HEK293 (cell line): ENCODE measurements around the gene CACNB2.

Experiments
- CTCF ChIA-PET: fragments of 350-600 bp; formaldehyde crosslinking; extraction: SDS; loops from one replicate; lab custom pipeline; 2021; ENCODE audit warnings: antibody characterized with exemption; lab: Yijun Ruan, JAX
- POLR2A ChIA-PET: fragments of 300-600 bp; formaldehyde crosslinking; extraction: SDS; loops from one replicate; lab custom pipeline; 2020; ENCODE audit warnings: antibody characterized with exemption, inconsistent platforms; lab: Yijun Ruan, JAX
- H3K27ac ChIP-seq: fragments of 200-500 bp; sonication (Bioruptor generic); 2 replicates; pipeline ENCODE4 v1.5.1; 2014; ENCODE audit warnings: low read depth, low read length, control low read depth, inconsistent platforms; ENCODE audit errors: extremely low read depth
- H3K36me3 ChIP-seq, 2 experiments: fragments of 200-500 bp in 1 of 2; sonication (Bioruptor generic) in 1 of 2; 1 replicate in 1 of 2; 2 replicates in 1 of 2; pipeline ENCODE4 v1.5.1; 2014 to 2017; ENCODE audit warnings: inconsistent platforms in 2 of 2, low read length in 2 of 2; ENCODE audit not compliant: control insufficient read depth in 2 of 2, insufficient read depth in 1 of 2
- H3K4me1 ChIP-seq: fragments of 200-500 bp; sonication (Bioruptor generic); 2 replicates; pipeline ENCODE4 v1.5.1; 2014; ENCODE audit warnings: mild to moderate bottlenecking, low read length, inconsistent platforms; ENCODE audit not compliant: control insufficient read depth, insufficient read depth
- H3K4me3 ChIP-seq: 2 replicates; pipeline ENCODE4 v1.5.1; 2011; ENCODE audit warnings: low read depth, mild to moderate bottlenecking, control low read depth, low read length, moderate library complexity
- H3K9me3 ChIP-seq: fragments of 200-500 bp; sonication (Bioruptor generic); 2 replicates; pipeline ENCODE4 v1.5.1; 2014; ENCODE audit warnings: low read depth, low read length, inconsistent platforms; ENCODE audit not compliant: control insufficient read depth, insufficient read depth
- PATZ1 ChIP-seq: fragments of 450-650 bp; formaldehyde crosslinking; IDR thresholded peaks from 2 replicates; pipeline ENCODE4 v1.5.1; 2016; ENCODE audit warnings: missing biosample characterization, missing genetic modification characterization
- PRDM6 ChIP-seq: fragments of 450-650 bp; formaldehyde crosslinking; IDR thresholded peaks from 2 replicates; pipeline ENCODE4 v1.5.1; 2017; ENCODE audit warnings: missing biosample characterization, missing genetic modification characterization
- ZBTB11 ChIP-seq: fragments of 450-650 bp; formaldehyde crosslinking; conservative IDR thresholded peaks from 2 replicates; pipeline ENCODE4 v1.5.1; 2016; ENCODE audit warnings: low read depth, missing biosample characterization, missing genetic modification characterization
- ZBTB26 ChIP-seq: fragments of 450-650 bp; formaldehyde crosslinking; optimal IDR thresholded peaks from 2 replicates; pipeline ENCODE3; 2016; ENCODE audit warnings: missing biosample characterization, mild to moderate bottlenecking, missing genetic modification characterization
- ZFP3 ChIP-seq: fragments of 450-650 bp; formaldehyde crosslinking; IDR thresholded peaks from 2 replicates; pipeline ENCODE4 v1.5.1; 2016; ENCODE audit warnings: low read depth, missing biosample characterization, missing genetic modification characterization
- ZIC2 ChIP-seq: fragments of 450-650 bp; formaldehyde crosslinking; IDR thresholded peaks from 2 replicates; pipeline ENCODE4 v1.5.1; 2016; ENCODE audit warnings: missing biosample characterization, missing genetic modification characterization
- ZNF138 ChIP-seq: fragments of 450-650 bp; formaldehyde crosslinking; IDR thresholded peaks from 2 replicates; pipeline ENCODE4 v1.5.1; 2016; ENCODE audit warnings: missing biosample characterization, missing genetic modification characterization, borderline replicate concordance
- ZNF19 ChIP-seq: fragments of 450-650 bp; formaldehyde crosslinking; IDR thresholded peaks from 2 replicates; pipeline ENCODE4; 2016; ENCODE audit warnings: missing biosample characterization, missing genetic modification characterization, low read depth
- ZNF24 ChIP-seq: fragments of 450-650 bp; formaldehyde crosslinking; IDR thresholded peaks from 2 replicates; pipeline ENCODE4 v1.5.1; 2016; ENCODE audit warnings: missing biosample characterization, missing genetic modification characterization
- ZNF274 ChIP-seq, 2 experiments: fragments of 200-500 bp in 1 of 2; fragments of 450-650 bp in 1 of 2; sonication (Bioruptor generic) in 1 of 2; formaldehyde crosslinking in 1 of 2; IDR thresholded peaks; 2 replicates each; pipeline versions ENCODE4 v1.5.1 to v1.6.1; 2014 to 2016; ENCODE audit warnings: borderline replicate concordance in 1 of 2, inconsistent platforms in 1 of 2, low read length in 1 of 2, missing biosample characterization in 1 of 2, missing genetic modification characterization in 1 of 2
- ZNF341 ChIP-seq: fragments of 450-650 bp; formaldehyde crosslinking; IDR thresholded peaks from 2 replicates; pipeline ENCODE4; 2016; ENCODE audit warnings: low read depth, missing biosample characterization, missing genetic modification characterization
- ZNF350 ChIP-seq: fragments of 450-650 bp; formaldehyde crosslinking; IDR thresholded peaks from 2 replicates; pipeline ENCODE4 v1.5.0; 2017; ENCODE audit warnings: missing biosample characterization, mild to moderate bottlenecking, missing genetic modification characterization
- ZNF558 ChIP-seq: fragments of 450-650 bp; formaldehyde crosslinking; IDR thresholded peaks from 2 replicates; pipeline ENCODE4 v1.5.1; 2016; ENCODE audit warnings: missing biosample characterization, missing genetic modification characterization
- ZNF596 ChIP-seq: fragments of 450-650 bp; IDR thresholded peaks from 2 replicates; pipeline ENCODE4 v1.5.0; 2018; ENCODE audit warnings: missing biosample characterization, mild to moderate bottlenecking, missing genetic modification characterization, moderate library complexity
- ZNF660 ChIP-seq: fragments of 450-650 bp; IDR thresholded peaks from 2 replicates; pipeline ENCODE4 v1.5.1; 2018; ENCODE audit warnings: missing biosample characterization, mild to moderate bottlenecking, missing genetic modification characterization
- ZNF785 ChIP-seq: fragments of 450-650 bp; formaldehyde crosslinking; IDR thresholded peaks from 2 replicates; pipeline ENCODE4 v1.5.1; 2016; ENCODE audit warnings: missing biosample characterization, missing genetic modification characterization
- ZSCAN30 ChIP-seq: fragments of 450-650 bp; IDR thresholded peaks from 2 replicates; pipeline ENCODE4 v1.5.1; 2018; ENCODE audit warnings: missing biosample characterization, mild to moderate bottlenecking, missing genetic modification characterization, moderate library complexity

Gene CACNB2

GRCh38 chr10:18094793-18095192 lies 45.4 kb upstream of the CACNB2 start (continued):
- TF ChIP-seq ZNF558 (no peak), ZNF138 (tag by site-specific recombination) (no peak)

DNA sequence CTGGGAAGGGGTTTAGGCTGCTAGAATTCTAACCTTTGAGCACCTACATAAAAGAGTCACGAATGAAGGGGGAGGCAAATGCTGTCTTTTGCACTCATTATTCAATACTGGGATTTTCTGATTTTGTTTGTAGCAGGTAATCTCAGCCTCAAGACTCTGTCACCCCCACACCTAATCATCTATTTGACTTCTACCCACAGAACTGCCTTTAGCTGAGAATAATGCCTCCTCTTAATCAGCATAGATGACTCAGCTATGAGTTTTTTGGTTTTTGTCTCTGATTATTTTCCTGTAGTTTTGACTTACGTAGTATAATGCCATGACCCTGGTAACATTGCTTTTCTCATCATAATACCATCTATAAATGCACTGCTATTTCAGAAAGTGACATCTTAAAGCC lies 42.7 kb upstream of the CACNB2 start:
- Histone ChIP-seq H3K4me1 (no peaks in the 10 kb centered on the region; the same call in 1 of the 2 replicates), H3K27ac (no peak overlapping the region), H3K36me3 (no peaks in the 10 kb centered on the region), H3K4me3 (no peak overlapping the region), H3K9me3 (no peaks in the 10 kb centered on the region)
- TF ChIP-seq ZSCAN30 = no peak
- no peak for TF ChIP-seq PRDM6
- no peak for TF ChIP-seq ZBTB11 (tag by site-specific recombination)
- TF ChIP-seq ZNF274 (IDR thresholded peaks at IDR 0.05; ENCODE audit: low read length) = no peak
- no peak for TF ChIP-seq ZNF274 (tag by site-specific recombination; IDR thresholded peaks at IDR 0.05; ENCODE audit: borderline replicate concordance)
- no peak for TF ChIP-seq ZNF660 (tag by site-specific recombination)
- TF ChIP-seq ZNF19 (tag by site-specific recombination) = no peak
- no peak for TF ChIP-seq ZNF785 (tag by site-specific recombination)
- TF ChIP-seq ZNF341 = no peak
- TF ChIP-seq ZIC2 (tag by site-specific recombination) = no peak
- no peak for TF ChIP-seq ZNF24 (tag by site-specific recombination)
- TF ChIP-seq ZBTB26 = no peak
- no peak for TF ChIP-seq PATZ1 (tag by site-specific recombination)
- TF ChIP-seq ZNF350 (tag by site-specific recombination) = no peak
- no peak for TF ChIP-seq ZNF596
- TF ChIP-seq ZFP3 = no peak
- ChIA-PET CTCF (interaction anchor here (1.1 to 1.5 kb wide), 2 partner anchors 10 to 119 kb away, joined by 3 to 4 read pairs; no protein-coding TSS in a partner anchor), POLR2A (no interaction called here)
